ENCODE results near the gene ZNF302. TPM values are rescaled to one million over a fixed set of nuclear protein-coding genes. Genes with fewer than 3 reads are reported as not detected.

Gene ZNF302
- total RNA-seq: 10 to 100 TPM; 14.0 to 30.7 (median 26.2) TPM

GRCh38 chr19:34677386-34678084 is at the start of gene ZNF302:
TSS of gene ZNF302 (plus strand) at chr19:34677678. CDS start at chr19:34678805, 1,127 bp downstream.
- H3K4me1 ChIP-seq: peaks cover 10 to 24% (median 16%) of the 10 kb centered on the region in 4 donors
- peak within 1 kb of the TSS; percentile 96 to 99 (median 98) for H3K27ac ChIP-seq
- DNase-seq (peak; percentile 96 to 98), ATAC-seq (ENCODE audit: low FRiP score in 2 of 2) (peak; percentile 99 to 100)
- WGBS, 2 donors: 0% methylated on average over 7 to 49 of the region's 74 CpGs
- H3K4me3 ChIP-seq: peak within 1 kb of the TSS; percentile 70 to 83 (median 76)
- H3K36me3 ChIP-seq: peaks cover 14 to 39% (median 29%) of the 10 kb centered on the region in 4 donors
- H3K9me3 ChIP-seq: peaks cover 4 to 35% (median 21%) of the 10 kb centered on the region in 4 donors
- H3K27me3 ChIP-seq: no peaks in the 10 kb centered on the region
- TF ChIP-seq POLR2AphosphoS5 (IDR thresholded peaks at IDR 0.05) (peak; percentile 87 to 90), CTCF (IDR thresholded peaks at IDR 0.05) (peak in 1 of 6 experiments; percentile 10), POLR2A (IDR thresholded peaks at IDR 0.05) (peak; percentile 36 to 95 (median 87)), EP300 (IDR thresholded peaks at IDR 0.05) (peak in 2 of 4 donors; percentile 10 to 54)

- WGBS, 2 donors: 93 to 96% methylated on average over 2 of the region's 2 CpGs
- Histone ChIP-seq H3K27me3 (no peaks in the 10 kb centered on the region), H3K27ac (no peak overlapping the region), H3K4me3 (no peak overlapping the region), H3K9me3 (peaks cover 0 to 20% (median 16%) of the 10 kb centered on the region in 4 donors), H3K36me3 (no peaks in the 10 kb centered on the region), H3K4me1 (no peaks in the 10 kb centered on the region)
- ATAC-seq (ENCODE audit: low FRiP score in 2 of 2) (no peak), DNase-seq (no peak)
- TF ChIP-seq POLR2A (IDR thresholded peaks at IDR 0.05) (no peak), EP300 (IDR thresholded peaks at IDR 0.05) (no peak), POLR2AphosphoS5 (IDR thresholded peaks at IDR 0.05) (no peak), CTCF (IDR thresholded peaks at IDR 0.05) (no peak)
Observed at GRCh38 chr19:34633802-34634201, 43.7 kb upstream of the ZNF302 start.

GRCh38 chr19:34639491-34640085 is 37.9 kb upstream of the ZNF302 start:
- H3K9me3 ChIP-seq: peaks cover 0 to 13% (median 8%) of the 10 kb centered on the region in 4 donors
- no peak overlapping the region for H3K4me3 ChIP-seq
- 21 to 23% methylated on average over 4 of the region's 4 CpGs for WGBS, 2 donors
- no peaks in the 10 kb centered on the region for H3K36me3 ChIP-seq
- no peaks in the 10 kb centered on the region for H3K27me3 ChIP-seq
- DNase-seq: peak in 1 of 2 donors; percentile 54
- TF ChIP-seq POLR2AphosphoS5 (IDR thresholded peaks at IDR 0.05) (no peak), CTCF (IDR thresholded peaks at IDR 0.05) (peak; percentile 58 to 77 (median 75))
- peak; percentile 64 to 68 for ATAC-seq (ENCODE audit: low FRiP score in 2 of 2)
- H3K27ac ChIP-seq: no peak overlapping the region
- H3K4me1 ChIP-seq: no peaks in the 10 kb centered on the region

GRCh38 chr19:34642241-34642640 is 35.2 kb upstream of the ZNF302 start:
- H3K4me3 ChIP-seq: no peak overlapping the region
- H3K27me3 ChIP-seq: no peaks in the 10 kb centered on the region
- WGBS, 2 donors: 87 to 90% methylated on average over 4 of the region's 4 CpGs
- TF ChIP-seq EP300 (IDR thresholded peaks at IDR 0.05): no peak
- no peak for TF ChIP-seq POLR2AphosphoS5 (IDR thresholded peaks at IDR 0.05)
- no peak for TF ChIP-seq POLR2A (IDR thresholded peaks at IDR 0.05)
- no peak for TF ChIP-seq CTCF (IDR thresholded peaks at IDR 0.05)
- ATAC-seq (ENCODE audit: low FRiP score in 2 of 2): no peak
- H3K36me3 ChIP-seq: no peaks in the 10 kb centered on the region
- no peaks in the 10 kb centered on the region for H3K4me1 ChIP-seq
- no peak overlapping the region for H3K27ac ChIP-seq
- DNase-seq: no peak
- no peaks in the 10 kb centered on the region for H3K9me3 ChIP-seq
